ENCODE results near the gene L1CAM.

The L1CAM gene

DNA sequence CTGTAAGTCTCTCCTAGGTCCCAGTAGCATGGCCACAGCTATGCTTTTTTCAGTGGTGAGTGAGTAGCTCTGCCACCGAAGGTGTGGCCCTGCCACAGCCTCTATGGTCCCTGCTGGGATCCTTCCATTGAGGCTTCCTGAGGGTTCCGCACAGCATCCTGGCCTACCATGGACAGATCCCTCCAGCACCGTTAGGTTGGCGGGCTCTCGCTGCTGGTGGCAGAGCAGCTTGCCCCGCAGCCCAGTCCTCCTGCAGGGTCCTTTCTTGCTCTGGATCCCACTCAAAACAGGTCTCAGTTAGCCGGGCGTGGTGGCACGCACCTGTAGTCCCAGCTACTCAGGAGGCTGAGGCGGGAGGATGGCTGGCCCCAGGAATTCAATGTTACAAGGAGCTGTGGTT lies 53.2 kb downstream of the L1CAM start:
- no peak for DNase-seq (ENCODE audit: low spot score)
- TF ChIP-seq, protein P1, sequence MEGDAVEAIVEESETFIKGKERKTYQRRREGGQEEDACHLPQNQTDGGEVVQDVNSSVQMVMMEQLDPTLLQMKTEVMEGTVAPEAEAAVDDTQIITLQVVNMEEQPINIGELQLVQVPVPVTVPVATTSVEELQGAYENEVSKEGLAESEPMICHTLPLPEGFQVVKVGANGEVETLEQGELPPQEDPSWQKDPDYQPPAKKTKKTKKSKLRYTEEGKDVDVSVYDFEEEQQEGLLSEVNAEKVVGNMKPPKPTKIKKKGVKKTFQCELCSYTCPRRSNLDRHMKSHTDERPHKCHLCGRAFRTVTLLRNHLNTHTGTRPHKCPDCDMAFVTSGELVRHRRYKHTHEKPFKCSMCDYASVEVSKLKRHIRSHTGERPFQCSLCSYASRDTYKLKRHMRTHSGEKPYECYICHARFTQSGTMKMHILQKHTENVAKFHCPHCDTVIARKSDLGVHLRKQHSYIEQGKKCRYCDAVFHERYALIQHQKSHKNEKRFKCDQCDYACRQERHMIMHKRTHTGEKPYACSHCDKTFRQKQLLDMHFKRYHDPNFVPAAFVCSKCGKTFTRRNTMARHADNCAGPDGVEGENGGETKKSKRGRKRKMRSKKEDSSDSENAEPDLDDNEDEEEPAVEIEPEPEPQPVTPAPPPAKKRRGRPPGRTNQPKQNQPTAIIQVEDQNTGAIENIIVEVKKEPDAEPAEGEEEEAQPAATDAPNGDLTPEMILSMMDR (IDR thresholded peaks at IDR 0.05; ENCODE audit: extremely low read depth, missing control alignments), result no peak

DNA sequence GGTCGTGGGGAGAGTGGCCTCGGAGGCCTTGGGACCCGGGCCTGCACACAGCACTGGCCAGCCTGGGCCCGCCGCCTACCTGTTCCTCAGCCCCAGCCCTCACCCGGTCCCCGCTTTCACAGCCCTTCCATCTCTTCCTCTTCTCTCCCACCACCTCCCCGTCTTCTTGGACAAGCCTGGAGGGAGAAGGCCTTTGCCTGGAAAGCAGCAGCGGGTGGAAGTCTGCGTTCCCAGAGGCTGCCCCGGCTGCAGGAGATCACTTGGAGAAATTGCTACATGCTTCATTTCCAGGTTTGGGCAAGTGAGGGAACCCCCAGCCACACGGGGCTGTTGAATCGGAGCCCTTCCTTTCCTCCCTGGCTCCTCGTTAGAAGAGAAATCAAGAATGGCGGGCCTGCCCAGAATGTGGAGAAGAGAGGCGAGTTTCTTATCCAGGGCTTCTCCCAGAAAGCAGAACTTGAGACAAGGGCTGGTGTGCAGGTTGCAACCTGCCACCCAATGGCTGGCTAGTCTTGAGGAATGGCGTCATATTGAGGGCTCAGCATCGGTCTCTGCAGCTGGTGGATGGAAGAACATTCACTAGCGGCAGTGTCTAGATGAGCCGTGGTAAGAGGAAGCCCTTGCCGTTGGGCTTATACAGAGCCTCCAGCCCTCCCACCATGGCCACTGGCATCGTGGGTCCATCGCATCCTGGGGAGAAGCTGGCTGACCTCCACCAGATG lies 54.4 kb downstream of the L1CAM start:
- TF ChIP-seq, protein P1 (IDR thresholded peaks at IDR 0.05; ENCODE audit: extremely low read depth, missing control alignments), result no peak
- DNase-seq (ENCODE audit: low spot score), result peak; percentile 4

GRCh38 chrX:153830640-153831428 lies 55.1 kb downstream of the L1CAM start:
- DNase-seq (ENCODE audit: low spot score), result peak; percentile 36
- TF ChIP-seq, protein P1 (IDR thresholded peaks at IDR 0.05; ENCODE audit: extremely low read depth, missing control alignments), result no peak

DNA sequence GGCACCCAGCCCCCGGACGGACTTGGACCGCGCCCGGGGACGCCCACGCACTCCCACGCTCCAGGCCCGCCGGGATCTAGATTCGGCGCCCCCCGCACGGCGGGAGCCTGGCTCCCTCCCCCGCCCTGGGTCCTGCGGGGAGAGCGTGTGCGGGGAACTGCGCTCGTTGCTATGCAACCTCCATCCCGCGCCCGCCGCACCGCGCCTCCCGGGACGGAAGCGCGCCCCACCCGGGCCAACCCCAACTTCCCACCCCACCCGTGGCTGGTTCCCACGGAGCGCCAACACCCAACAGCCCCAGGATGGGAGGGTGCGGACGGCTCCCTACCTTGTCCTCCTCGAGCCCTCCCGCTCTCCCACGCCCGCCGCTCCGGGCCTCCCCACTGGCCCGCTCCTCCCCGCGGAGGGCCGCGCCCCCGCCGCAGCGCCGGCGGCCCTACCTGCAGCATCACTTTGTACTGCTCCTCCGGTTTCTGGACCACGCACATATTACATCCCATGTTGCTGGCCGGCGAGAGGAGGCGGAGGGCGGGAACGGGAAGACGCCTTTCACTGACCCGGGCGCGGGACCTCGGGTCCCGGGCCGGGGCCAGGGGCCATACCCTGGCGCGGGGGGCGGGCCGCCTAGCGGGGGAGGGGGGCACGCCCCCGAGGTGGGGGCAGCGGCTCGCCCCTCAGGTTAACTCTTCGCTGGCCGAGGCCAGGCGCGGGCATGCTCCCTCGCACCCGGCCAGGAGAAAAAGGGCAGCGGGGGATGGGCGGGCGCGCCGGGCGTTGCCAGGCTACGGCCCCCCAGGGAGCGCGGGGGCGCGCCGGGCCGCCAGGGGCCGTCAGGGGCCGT lies 56.0 kb downstream of the L1CAM start, which contains the start of gene PDZD4:
Gene PDZD4 (minus strand): TSS at position 746 of the 841 bp plus-strand sequence. CDS start 246 bp downstream, at position 500.
- TF ChIP-seq, protein P1 (IDR thresholded peaks at IDR 0.05; ENCODE audit: extremely low read depth, missing control alignments), result no peak
- DNase-seq (ENCODE audit: low spot score), result peak; percentile 28

GRCh38 chrX:153829549-153829798 lies 56.5 kb downstream of the L1CAM start:
- TF ChIP-seq, protein P1 (IDR thresholded peaks at IDR 0.05; ENCODE audit: extremely low read depth, missing control alignments), result no peak

GRCh38 chrX:153828723-153829548 lies 57.0 kb downstream of the L1CAM start:
- TF ChIP-seq, protein P1 (IDR thresholded peaks at IDR 0.05; ENCODE audit: extremely low read depth, missing control alignments), result no peak
- DNase-seq (ENCODE audit: low spot score), result peak; percentile 7

More at GRCh38 chrX:153829549-153829798, 56.5 kb downstream of the L1CAM start:
- no peak for DNase-seq (ENCODE audit: low spot score)

Measured in GM20000 (cell line).